Suprapubic skin (tissue), 4 donors: ENCODE results near the gene POU2AF1.
"Not testable (repeated sequence)": the region's sequence is repeated elsewhere in the genome, so short reads cannot be mapped to it uniquely, and the experiment has no call there.

ENCODE experiments used
- CTCF ChIP-seq, 2 donors: fragments of 200-600 bp in 1 of 2; fragments of 450-650 bp in 1 of 2; sonication (generic) in 1 of 2; IDR thresholded peaks; one replicate each; pipeline ENCODE4 v1.5.1; 2016 to 2019; ENCODE audit warnings: antibody characterized with exemption in 2 of 2, mild to moderate bottlenecking in 1 of 2, moderate library complexity in 1 of 2
- EP300 ChIP-seq: sonication (generic); formaldehyde crosslinking; IDR thresholded peaks from one replicate; pipeline ENCODE4 v1.6.1; 2017; ENCODE audit warnings: antibody characterized with exemption
- POLR2A ChIP-seq, 2 donors: fragments of 450-650 bp; IDR thresholded peaks; one replicate each; pipeline ENCODE4 v1.6.1; 2017; ENCODE audit warnings: antibody characterized with exemption in 2 of 2, mild to moderate bottlenecking in 2 of 2, moderate library complexity in 2 of 2
- POLR2AphosphoS5 ChIP-seq, 3 donors: sonication (generic); formaldehyde crosslinking; IDR thresholded peaks; one replicate each; pipeline ENCODE4 v1.6.1; 2017; ENCODE audit warnings: antibody characterized with exemption in 3 of 3

GRCh38 chr11:111401957-111402356, 22.9 kb upstream of the POU2AF1 start:
- TF ChIP-seq CTCF (IDR thresholded peaks at IDR 0.05); POLR2A (IDR thresholded peaks at IDR 0.05); POLR2AphosphoS5 (IDR thresholded peaks at IDR 0.05); EP300: not testable (repeated sequence)
